ENCODE results near the gene HDAC3. TPM values are rescaled to one million over a fixed set of nuclear protein-coding genes. Genes with fewer than 3 reads are reported as not detected.

Gene HDAC3
- total and polyA plus RNA-seq, 8 donors: 17.8 to 68.9 (median 26.7) TPM

DNA sequence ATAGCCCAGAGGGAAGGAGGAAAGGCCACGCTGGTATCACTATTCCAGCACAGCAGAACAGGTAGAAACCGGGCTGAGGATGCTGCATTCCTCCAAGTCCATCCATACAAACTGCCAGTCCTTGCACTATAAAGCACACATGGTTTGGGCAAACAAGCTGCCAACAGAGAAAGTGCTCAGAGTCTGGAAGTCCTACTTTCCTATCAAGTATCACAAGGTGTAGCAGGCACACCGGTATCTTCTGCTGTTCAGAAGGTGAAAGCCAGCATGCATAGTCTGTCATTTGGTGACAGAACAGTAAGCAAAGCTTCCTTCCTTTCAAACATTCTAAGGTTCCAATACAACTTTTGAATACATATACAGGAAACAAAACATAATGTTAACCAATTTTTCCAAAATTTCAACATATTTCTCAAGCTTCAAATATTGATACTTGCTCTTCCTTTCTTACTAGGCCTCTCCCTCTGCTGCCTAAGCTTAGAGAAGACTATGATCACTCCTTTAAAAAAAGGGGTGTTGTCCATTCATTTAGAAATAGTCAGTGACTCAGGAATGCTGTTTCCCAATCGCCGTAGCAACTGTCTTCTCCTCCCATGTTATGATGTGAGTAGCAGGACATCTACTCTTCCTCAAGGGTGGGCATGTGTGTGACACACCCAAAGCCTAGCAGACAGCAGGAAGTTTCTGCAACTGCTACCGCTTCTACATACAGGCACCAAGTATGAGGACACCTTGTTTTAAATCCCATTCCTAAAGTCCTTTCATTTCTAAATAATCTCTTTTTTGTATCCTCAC, 32.5 kb downstream of the HDAC3 start:
- peak in 3 of 4 donors; percentile 33 to 73 (median 49) for ATAC-seq
- TF ChIP-seq, protein P1, sequence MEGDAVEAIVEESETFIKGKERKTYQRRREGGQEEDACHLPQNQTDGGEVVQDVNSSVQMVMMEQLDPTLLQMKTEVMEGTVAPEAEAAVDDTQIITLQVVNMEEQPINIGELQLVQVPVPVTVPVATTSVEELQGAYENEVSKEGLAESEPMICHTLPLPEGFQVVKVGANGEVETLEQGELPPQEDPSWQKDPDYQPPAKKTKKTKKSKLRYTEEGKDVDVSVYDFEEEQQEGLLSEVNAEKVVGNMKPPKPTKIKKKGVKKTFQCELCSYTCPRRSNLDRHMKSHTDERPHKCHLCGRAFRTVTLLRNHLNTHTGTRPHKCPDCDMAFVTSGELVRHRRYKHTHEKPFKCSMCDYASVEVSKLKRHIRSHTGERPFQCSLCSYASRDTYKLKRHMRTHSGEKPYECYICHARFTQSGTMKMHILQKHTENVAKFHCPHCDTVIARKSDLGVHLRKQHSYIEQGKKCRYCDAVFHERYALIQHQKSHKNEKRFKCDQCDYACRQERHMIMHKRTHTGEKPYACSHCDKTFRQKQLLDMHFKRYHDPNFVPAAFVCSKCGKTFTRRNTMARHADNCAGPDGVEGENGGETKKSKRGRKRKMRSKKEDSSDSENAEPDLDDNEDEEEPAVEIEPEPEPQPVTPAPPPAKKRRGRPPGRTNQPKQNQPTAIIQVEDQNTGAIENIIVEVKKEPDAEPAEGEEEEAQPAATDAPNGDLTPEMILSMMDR (IDR thresholded peaks at IDR 0.05): no peak
- H3K4me3 ChIP-seq: no peak overlapping the region
- H3K27me3 ChIP-seq: no peaks in the 10 kb centered on the region
- DNase-seq: peak in 1 of 6 donors; percentile 31
- H3K27ac ChIP-seq: peak overlapping the region in 1 of 4 donors; percentile 10
- H3K9me3 ChIP-seq: no peaks in the 10 kb centered on the region
- intact Hi-C loops (cut with DNase I): no loop called here
- no peaks in the 10 kb centered on the region for H3K36me3 ChIP-seq
- H3K4me1 ChIP-seq: peaks cover 5 to 51% (median 26%) of the 10 kb centered on the region in 3 donors
- FAIRE-seq: no peak
- WGBS, 2 donors: 66 to 75% methylated on average over 6 of the region's 6 CpGs

DNA sequence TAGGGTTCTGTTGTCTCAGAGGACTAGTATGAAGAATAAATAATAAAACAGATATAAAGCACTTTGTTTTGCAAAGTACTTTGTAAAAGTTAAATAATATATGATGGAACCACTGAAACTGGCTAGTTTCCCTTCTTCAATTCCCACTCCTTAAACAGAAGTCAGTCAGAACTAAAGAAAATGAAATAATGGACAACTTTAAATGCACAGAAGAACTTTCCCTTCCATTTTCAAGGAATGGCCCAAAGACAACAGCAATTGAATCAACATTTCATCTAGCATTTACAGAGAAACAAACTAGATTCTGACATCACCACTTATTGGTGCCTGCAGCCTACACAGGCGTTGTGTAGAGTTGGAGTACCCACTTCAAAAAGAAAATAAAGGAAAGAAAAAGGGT, 34.0 kb downstream of the HDAC3 start:
- FAIRE-seq: no peak
- no peak for ATAC-seq
- Histone ChIP-seq H3K4me3 (no peak overlapping the region), H3K27me3 (no peaks in the 10 kb centered on the region), H3K9me3 (no peaks in the 10 kb centered on the region), H3K27ac (no peak overlapping the region), H3K4me1 (peaks cover under 1 to 47% (median 13%) of the 10 kb centered on the region in 3 donors), H3K36me3 (no peaks in the 10 kb centered on the region)
- intact Hi-C loops (cut with DNase I): no loop called here
- 95 to 96% methylated on average over 1 of the region's 1 CpG for WGBS, 2 donors
- TF ChIP-seq, protein P1 (IDR thresholded peaks at IDR 0.05): no peak
- DNase-seq: no peak

DNA sequence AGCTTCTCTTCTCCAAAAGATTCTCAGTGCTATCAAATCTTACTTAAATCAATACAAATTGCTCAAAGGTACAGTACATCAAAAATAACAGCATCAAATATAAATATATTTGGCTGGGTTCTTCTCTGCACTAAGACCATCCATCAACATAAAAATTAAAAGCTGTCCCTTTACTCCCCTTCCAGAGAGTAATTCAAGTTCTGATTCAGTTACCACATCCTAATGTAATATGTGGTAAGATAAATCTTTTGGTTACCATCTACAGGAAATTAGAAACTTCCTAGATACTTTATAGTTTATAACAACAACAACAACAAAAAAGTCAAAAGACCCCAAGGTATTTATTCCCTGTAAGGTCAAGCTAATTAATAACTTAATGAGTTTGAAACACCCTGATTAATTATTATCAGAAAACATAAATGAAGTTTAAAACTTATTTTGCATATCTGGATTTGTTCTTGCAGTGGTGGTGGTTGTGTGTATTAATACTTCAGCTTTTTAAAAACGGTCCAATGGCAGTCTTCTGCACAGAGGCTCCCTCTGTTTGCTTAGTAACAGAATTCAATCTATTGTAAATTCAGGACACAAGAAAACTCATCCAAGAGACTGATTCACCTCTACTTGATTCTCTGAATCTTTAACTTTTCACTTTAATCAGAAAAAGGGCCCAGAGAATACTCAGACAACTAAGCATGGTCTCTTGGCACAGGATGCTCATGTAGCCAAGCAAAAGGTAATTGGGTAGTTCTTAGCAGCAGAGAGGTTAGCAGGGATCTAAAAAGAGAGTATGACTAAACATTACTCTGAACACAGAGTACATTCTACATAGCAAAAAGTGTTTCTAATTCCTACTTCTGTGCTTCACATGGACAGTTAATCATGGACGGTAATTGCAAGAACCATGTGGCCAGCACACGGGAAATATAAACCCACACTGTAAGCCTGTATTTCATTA, 38.0 kb downstream of the HDAC3 start:
- Histone ChIP-seq H3K27me3 (no peaks in the 10 kb centered on the region), H3K4me3 (no peak overlapping the region), H3K36me3 (no peaks in the 10 kb centered on the region), H3K4me1 (peaks cover 0 to 12% (median 3%) of the 10 kb centered on the region in 3 donors), H3K27ac (no peak overlapping the region), H3K9me3 (no peaks in the 10 kb centered on the region)
- intact Hi-C loops (cut with DNase I): no loop called here
- 64 to 68% methylated on average over 3 of the region's 3 CpGs for WGBS, 2 donors
- no peak for DNase-seq
- peak in 3 of 4 donors; percentile 41 to 69 (median 49) for ATAC-seq
- TF ChIP-seq, protein P1 (IDR thresholded peaks at IDR 0.05): no peak
- no peak for FAIRE-seq

DNA sequence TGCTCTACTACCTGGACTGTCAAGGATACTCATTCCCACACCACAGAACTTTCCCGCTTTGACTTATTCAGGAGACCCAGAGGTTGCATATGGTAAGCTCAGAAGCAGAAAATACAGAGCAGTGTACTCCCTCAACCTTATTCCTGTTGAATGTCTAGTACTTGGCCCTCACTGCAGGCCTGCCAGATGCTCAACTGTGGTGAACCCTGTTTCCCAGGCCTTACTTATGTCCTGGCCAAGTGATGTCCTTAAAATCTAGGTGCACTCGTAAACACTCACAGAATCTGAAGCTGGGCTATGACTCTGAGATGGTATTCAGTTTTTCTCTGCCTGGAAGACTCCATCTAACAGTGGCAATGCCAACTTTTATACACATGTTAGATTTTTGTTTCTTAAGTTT, 38.8 kb downstream of the HDAC3 start:
- Histone ChIP-seq H3K36me3 (no peaks in the 10 kb centered on the region), H3K4me3 (no peak overlapping the region), H3K9me3 (no peaks in the 10 kb centered on the region), H3K27ac (peak overlapping the region in 1 of 4 donors; percentile 4), H3K4me1 (peaks cover 0 to 9% (median 3%) of the 10 kb centered on the region in 3 donors), H3K27me3 (no peaks in the 10 kb centered on the region)
- WGBS, 2 donors: 95 to 98% methylated on average over 2 of the region's 2 CpGs
- intact Hi-C loops (cut with DNase I): no loop called here
- ATAC-seq (peak in 2 of 4 donors; percentile 7 to 17), FAIRE-seq (no peak), DNase-seq (no peak)
- TF ChIP-seq, protein P1 (IDR thresholded peaks at IDR 0.05): no peak
